Small intestine (tissue), 7 donors: Measurements from ENCODE around the gene MTR. TPM values are rescaled to one million over a fixed set of nuclear protein-coding genes. Genes with fewer than 3 reads are reported as not detected.

Experiments
- DNase-seq, 2 donors: peaks; one replicate each; pipeline versions ENCODE4 v3.0.0 to v3.0.0-alpha.2; 2013
- FAIRE-seq: peaks from 2 replicates; lab custom pipeline; 2012; peaks lifted over from hg19 to GRCh38; lab: Jason Lieb, UNC
- H3K27ac ChIP-seq, 3 donors: one replicate each; pipeline ENCODE4 v1.5.1; 2013; ENCODE audit warnings: low read length in 2 of 3, mild to moderate bottlenecking in 2 of 3, control low read depth in 1 of 3, inconsistent platforms in 1 of 3, low read depth in 1 of 3, moderate library complexity in 1 of 3
- H3K27me3 ChIP-seq, 3 donors: one replicate each; pipeline ENCODE4 v1.6.1; 2013; ENCODE audit warnings: low read length in 3 of 3, inconsistent platforms in 1 of 3; ENCODE audit not compliant: control insufficient read depth in 3 of 3, insufficient read depth in 3 of 3
- H3K36me3 ChIP-seq, 3 donors: one replicate each; pipeline ENCODE4 v1.6.1; 2013; ENCODE audit warnings: low read length in 3 of 3, inconsistent platforms in 1 of 3, low read depth in 1 of 3, mild to moderate bottlenecking in 1 of 3, moderate library complexity in 1 of 3; ENCODE audit not compliant: control insufficient read depth in 3 of 3, insufficient read depth in 2 of 3
- H3K4me1 ChIP-seq, 3 donors: one replicate each; pipeline ENCODE4 v1.6.1; 2013; ENCODE audit warnings: low read length in 2 of 3, inconsistent platforms in 1 of 3, low read depth in 1 of 3, mild to moderate bottlenecking in 1 of 3, moderate library complexity in 1 of 3; ENCODE audit not compliant: control insufficient read depth in 3 of 3, insufficient read depth in 2 of 3
- H3K4me3 ChIP-seq, 3 donors: one replicate each; pipeline ENCODE4 v1.5.1; 2013; ENCODE audit warnings: low read length in 3 of 3, control low read depth in 1 of 3, inconsistent platforms in 1 of 3, low read depth in 1 of 3, mild to moderate bottlenecking in 1 of 3, moderate library complexity in 1 of 3
- H3K9me3 ChIP-seq, 2 donors: one replicate each; pipeline ENCODE4 v1.6.1; 2013; ENCODE audit warnings: low read depth in 1 of 2, low read length in 1 of 2; ENCODE audit not compliant: control insufficient read depth in 2 of 2, insufficient read depth in 1 of 2
- WGBS, 3 donors: extraction: QIAGEN DNeasy Blood & Tissue Kit; methylation state at CpG; one replicate each; pipeline ENCODE4 v1.1.7; 2013; 5-methylcytosine and 5-hydroxymethylcytosine counted together
- polyA plus RNA-seq, 4 donors: library from polyadenylated mRNA; stranded (reverse) in 3 of 4; unstranded in 1 of 4; fragments of 200-250 nt in 3 of 4; fragments of 120-200 nt in 1 of 4; gene quantifications; one replicate each; pipeline versions ENCODE4 v1.2.1 to v1.2.3, GENCODE V29; 2013
- donor health status: healthy with polysubstance abuse.
- donor health status: control.
- donor health status: control.
- donor health status: Bipolar disorder and iron deficiency.
- donor health status: healthy.

The MTR gene
- polyA plus RNA-seq, 4 donors, result 2.2 to 17.8 (median 4.5) TPM

- no peak overlapping the region for H3K27ac ChIP-seq
- H3K4me3 ChIP-seq, result no peak overlapping the region
- FAIRE-seq (no peak), DNase-seq (no peak)
- WGBS, 3 donors, result 60 to 97% (median 91%) methylated on average over 2 of the region's 2 CpGs
- no peaks in the 10 kb centered on the region for H3K27me3 ChIP-seq
- H3K36me3 ChIP-seq, result peaks cover 10 to 16% (median 15%) of the 10 kb centered on the region in 3 donors
- H3K9me3 ChIP-seq, result no peaks in the 10 kb centered on the region
- H3K4me1 ChIP-seq, result peaks cover 0 to 9% (median 0%) of the 10 kb centered on the region in 3 donors
Observed at GRCh38 chr1:236837897-236838296, 42.8 kb downstream of the MTR start.

DNA sequence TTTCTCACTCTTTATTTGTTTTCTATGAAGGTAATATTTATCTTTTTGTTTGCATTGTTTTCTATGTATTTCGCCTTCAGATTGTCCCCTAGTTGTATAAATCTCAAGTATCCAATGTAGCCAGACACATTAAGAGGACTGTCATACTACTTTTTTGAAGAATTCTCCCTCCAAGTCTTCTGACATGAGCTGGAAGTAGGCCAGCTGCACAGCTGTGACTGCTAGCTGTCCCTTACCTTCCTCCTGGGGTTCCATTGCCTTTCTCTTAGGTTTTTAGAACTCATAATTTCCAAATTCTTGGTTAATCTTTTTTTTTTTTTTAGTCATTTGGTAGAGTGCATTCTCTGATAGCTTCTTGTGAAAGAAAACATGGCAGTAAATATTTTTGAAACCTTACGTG, 46.2 kb downstream of the MTR start:
- H3K36me3 ChIP-seq, result peaks cover 4 to 12% (median 8%) of the 10 kb centered on the region in 3 donors
- 90 to 98% (median 94%) methylated on average over 2 of the region's 2 CpGs for WGBS, 3 donors
- FAIRE-seq (no peak), DNase-seq (no peak)
- H3K27me3 ChIP-seq, result no peaks in the 10 kb centered on the region
- H3K9me3 ChIP-seq, result no peaks in the 10 kb centered on the region
- no peak overlapping the region for H3K4me3 ChIP-seq
- peaks cover 0 to under 1% (median 0%) of the 10 kb centered on the region in 3 donors for H3K4me1 ChIP-seq
- H3K27ac ChIP-seq, result no peak overlapping the region

GRCh38 chr1:236844499-236845271, 49.6 kb downstream of the MTR start:
- 67 to 95% (median 89%) methylated on average over 5 of the region's 5 CpGs for WGBS, 3 donors
- no peaks in the 10 kb centered on the region for H3K9me3 ChIP-seq

DNA sequence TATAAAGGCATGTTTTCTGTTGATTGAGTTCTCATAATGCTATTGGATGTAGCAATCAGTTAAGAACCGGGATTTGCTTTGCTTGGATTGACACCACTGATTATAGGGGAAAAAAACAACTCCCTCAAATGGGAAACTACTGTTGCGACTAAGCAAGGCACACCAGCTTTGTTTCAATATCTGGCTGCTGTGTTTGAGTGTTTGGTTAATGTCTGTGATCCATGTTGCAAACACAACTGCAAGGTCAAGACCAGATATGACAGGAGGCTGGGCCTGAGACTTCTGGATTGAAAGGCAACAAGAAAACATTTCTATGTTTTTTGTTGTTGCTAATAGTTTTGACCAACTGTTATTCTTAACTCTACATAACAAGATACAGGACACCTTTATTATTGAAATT, 50.7 kb downstream of the MTR start:
- H3K4me3 ChIP-seq, result no peak overlapping the region
- no peak overlapping the region for H3K27ac ChIP-seq
- H3K36me3 ChIP-seq, result peaks cover 2 to 12% (median 5%) of the 10 kb centered on the region in 3 donors
- no peak for FAIRE-seq
- H3K27me3 ChIP-seq, result no peaks in the 10 kb centered on the region
- no peaks in the 10 kb centered on the region for H3K9me3 ChIP-seq
- DNase-seq, result no peak
- H3K4me1 ChIP-seq, result no peaks in the 10 kb centered on the region
- WGBS, 3 donors, result 83 to 94% (median 84%) methylated on average over 2 of the region's 2 CpGs

More at GRCh38 chr1:236844499-236845271, 49.6 kb downstream of the MTR start:
- no peaks in the 10 kb centered on the region for H3K27me3 ChIP-seq
- peak overlapping the region in 1 of 3 donors; percentile 26 for H3K27ac ChIP-seq
- DNase-seq (no peak), FAIRE-seq (no peak)
- no peak overlapping the region for H3K4me3 ChIP-seq
- H3K36me3 ChIP-seq, result peaks cover 5 to 12% (median 7%) of the 10 kb centered on the region in 3 donors
- no peaks in the 10 kb centered on the region for H3K4me1 ChIP-seq

DNA sequence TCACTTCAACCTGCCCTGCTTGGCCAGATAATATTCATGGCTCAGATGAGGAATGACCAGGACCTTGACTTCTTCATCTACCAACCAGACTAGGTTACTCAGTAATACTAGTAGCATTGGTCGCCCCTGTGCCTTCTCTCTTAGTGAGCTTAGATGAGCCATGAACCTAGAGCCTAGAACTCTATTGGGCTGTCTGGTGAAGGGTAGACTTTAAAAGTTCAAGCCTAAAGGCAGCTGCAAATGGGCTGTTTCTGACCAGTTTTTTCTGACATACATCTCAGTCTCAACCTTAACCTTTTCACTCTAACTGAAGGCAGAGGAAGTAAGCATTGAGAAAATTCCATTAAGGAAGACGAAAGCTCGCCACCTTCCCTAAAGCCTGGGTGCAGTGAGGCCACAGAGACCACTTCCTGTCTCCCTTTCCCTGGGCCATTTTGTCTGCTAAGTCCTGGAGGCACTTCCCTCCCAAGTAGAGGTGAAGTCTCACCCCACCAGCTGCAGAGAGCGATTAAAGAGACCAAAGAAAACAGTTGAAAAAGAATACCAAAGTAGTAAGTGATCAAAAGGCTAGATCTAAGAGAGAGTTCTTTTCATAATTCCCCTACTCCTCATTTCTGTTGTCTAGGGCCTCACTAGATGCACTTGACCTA, 53.3 kb downstream of the MTR start:
- no peaks in the 10 kb centered on the region for H3K9me3 ChIP-seq
- DNase-seq (no peak), FAIRE-seq (no peak)
- WGBS, 3 donors, result 78 to 91% (median 89%) methylated on average over 4 of the region's 4 CpGs
- H3K4me1 ChIP-seq, result no peaks in the 10 kb centered on the region
- no peak overlapping the region for H3K4me3 ChIP-seq
- peaks cover 2 to 12% (median 5%) of the 10 kb centered on the region in 3 donors for H3K36me3 ChIP-seq
- no peaks in the 10 kb centered on the region for H3K27me3 ChIP-seq
- no peak overlapping the region for H3K27ac ChIP-seq

GRCh38 chr1:236850077-236850979, 55.2 kb downstream of the MTR start:
- FAIRE-seq (no peak), DNase-seq (no peak)
- Histone ChIP-seq H3K27ac (no peak overlapping the region), H3K9me3 (no peaks in the 10 kb centered on the region), H3K36me3 (peaks cover 2 to 8% (median 8%) of the 10 kb centered on the region in 3 donors), H3K27me3 (no peaks in the 10 kb centered on the region), H3K4me1 (no peaks in the 10 kb centered on the region), H3K4me3 (no peak overlapping the region)
- 88 to 93% (median 90%) methylated on average over 8 of the region's 8 CpGs for WGBS, 3 donors

DNA sequence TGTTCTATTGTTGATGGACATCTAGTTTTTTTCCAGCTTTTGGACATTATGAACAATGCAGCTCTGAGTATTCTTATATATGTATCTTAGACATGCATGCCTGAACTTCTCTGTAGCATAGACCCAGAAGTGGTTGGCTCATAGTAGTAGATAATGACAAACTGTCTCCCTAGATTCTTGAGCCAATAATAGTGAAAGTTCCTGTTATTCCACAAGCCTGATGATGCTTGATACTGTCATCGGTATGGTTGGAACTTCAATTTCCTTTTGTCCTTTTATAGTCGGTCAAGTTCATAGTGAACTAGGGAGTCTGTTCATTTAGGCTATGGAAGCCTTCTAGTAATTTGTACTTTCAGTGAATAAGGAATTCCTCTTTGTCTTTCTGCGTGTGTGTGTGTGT, 56.8 kb downstream of the MTR start:
- no peak for FAIRE-seq
- peaks cover 5 to 8% (median 8%) of the 10 kb centered on the region in 3 donors for H3K36me3 ChIP-seq
- H3K27ac ChIP-seq, result no peak overlapping the region
- no peaks in the 10 kb centered on the region for H3K9me3 ChIP-seq
- no peak for DNase-seq
- H3K4me1 ChIP-seq, result no peaks in the 10 kb centered on the region
- H3K4me3 ChIP-seq, result no peak overlapping the region
- H3K27me3 ChIP-seq, result no peaks in the 10 kb centered on the region
- 81 to 97% (median 90%) methylated on average over 3 of the region's 3 CpGs for WGBS, 3 donors
